ENCODE data around the gene LDB3. TPM values are rescaled to one million over a fixed set of nuclear protein-coding genes. Genes with fewer than 3 reads are reported as not detected.

Gene LDB3
- polyA plus RNA-seq, 1 donor (not counting 4 experiments of a cell fraction or from before 2014, with no cell fraction given) = 0.01 TPM

GRCh38 chr10:86779220-86780017 is 111.1 kb downstream of the LDB3 start:
- Histone ChIP-seq H3K9me3 (ENCODE audit: control insufficient read depth, low read depth, low read length) (no peaks in the 10 kb centered on the region), H3K79me2 (ENCODE audit: control insufficient read depth, insufficient read depth, low read length) (peaks cover 58% of the 10 kb centered on the region), H4K20me1 (ENCODE audit: control insufficient read depth, extremely low read depth, insufficient read depth, low read length) (no peaks in the 10 kb centered on the region), H3K9ac (ENCODE audit: control insufficient read depth, extremely low read depth, insufficient read depth, low read length) (no peak overlapping the region), H3K36me3 (ENCODE audit: control insufficient read depth in 2 of 2, extremely low read depth in 1 of 2, insufficient read depth in 2 of 2, low read length in 2 of 2) (no peaks in the 10 kb centered on the region), H3K4me3 (ENCODE audit: control insufficient read depth in 2 of 3, extremely low read depth in 1 of 3, insufficient read depth in 2 of 3, low read depth in 1 of 3, low read length in 3 of 3) (no peak overlapping the region), H3K27me3 (ENCODE audit: control insufficient read depth, extremely low read depth, insufficient read depth, low read length) (no peaks in the 10 kb centered on the region), H3K4me1 (ENCODE audit: control insufficient read depth, extremely low read depth, insufficient read depth, low read length) (peaks cover 10% of the 10 kb centered on the region), H3K27ac (ENCODE audit: control insufficient read depth, insufficient read depth, low read length) (no peak overlapping the region), H3K9me1 (ENCODE audit: control insufficient read depth, extremely low read depth, insufficient read depth, low read length) (no peaks in the 10 kb centered on the region), H3K4me2 (ENCODE audit: control insufficient read depth, extremely low read depth, insufficient read depth, low read depth, low read length) (no peak overlapping the region), H2AFZ (ENCODE audit: control insufficient read depth, low read length) (no peak overlapping the region)
- DNase-seq (ENCODE audit: low read depth, low spot score) (no peak), FAIRE-seq (no peak)
- dilution Hi-C loops (cut with MboI; ENCODE audit: extremely low pct_ligation_motif_present, low sequenced_read_pairs) = no loop called here
- TF ChIP-seq EZH2 (IDR thresholded peaks at IDR 0.05; ENCODE audit: low read length) = no peak
- TF ChIP-seq, protein P1, sequence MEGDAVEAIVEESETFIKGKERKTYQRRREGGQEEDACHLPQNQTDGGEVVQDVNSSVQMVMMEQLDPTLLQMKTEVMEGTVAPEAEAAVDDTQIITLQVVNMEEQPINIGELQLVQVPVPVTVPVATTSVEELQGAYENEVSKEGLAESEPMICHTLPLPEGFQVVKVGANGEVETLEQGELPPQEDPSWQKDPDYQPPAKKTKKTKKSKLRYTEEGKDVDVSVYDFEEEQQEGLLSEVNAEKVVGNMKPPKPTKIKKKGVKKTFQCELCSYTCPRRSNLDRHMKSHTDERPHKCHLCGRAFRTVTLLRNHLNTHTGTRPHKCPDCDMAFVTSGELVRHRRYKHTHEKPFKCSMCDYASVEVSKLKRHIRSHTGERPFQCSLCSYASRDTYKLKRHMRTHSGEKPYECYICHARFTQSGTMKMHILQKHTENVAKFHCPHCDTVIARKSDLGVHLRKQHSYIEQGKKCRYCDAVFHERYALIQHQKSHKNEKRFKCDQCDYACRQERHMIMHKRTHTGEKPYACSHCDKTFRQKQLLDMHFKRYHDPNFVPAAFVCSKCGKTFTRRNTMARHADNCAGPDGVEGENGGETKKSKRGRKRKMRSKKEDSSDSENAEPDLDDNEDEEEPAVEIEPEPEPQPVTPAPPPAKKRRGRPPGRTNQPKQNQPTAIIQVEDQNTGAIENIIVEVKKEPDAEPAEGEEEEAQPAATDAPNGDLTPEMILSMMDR (optimal IDR thresholded peaks at IDR 0.05 in 1 of 3, IDR thresholded peaks at IDR 0.05 in 1 of 3, conservative IDR thresholded peaks at IDR 0.05 in 1 of 3; ENCODE audit: extremely low read depth in 1 of 3, insufficient read depth in 2 of 3, low read length in 3 of 3) = no peak

DNA sequence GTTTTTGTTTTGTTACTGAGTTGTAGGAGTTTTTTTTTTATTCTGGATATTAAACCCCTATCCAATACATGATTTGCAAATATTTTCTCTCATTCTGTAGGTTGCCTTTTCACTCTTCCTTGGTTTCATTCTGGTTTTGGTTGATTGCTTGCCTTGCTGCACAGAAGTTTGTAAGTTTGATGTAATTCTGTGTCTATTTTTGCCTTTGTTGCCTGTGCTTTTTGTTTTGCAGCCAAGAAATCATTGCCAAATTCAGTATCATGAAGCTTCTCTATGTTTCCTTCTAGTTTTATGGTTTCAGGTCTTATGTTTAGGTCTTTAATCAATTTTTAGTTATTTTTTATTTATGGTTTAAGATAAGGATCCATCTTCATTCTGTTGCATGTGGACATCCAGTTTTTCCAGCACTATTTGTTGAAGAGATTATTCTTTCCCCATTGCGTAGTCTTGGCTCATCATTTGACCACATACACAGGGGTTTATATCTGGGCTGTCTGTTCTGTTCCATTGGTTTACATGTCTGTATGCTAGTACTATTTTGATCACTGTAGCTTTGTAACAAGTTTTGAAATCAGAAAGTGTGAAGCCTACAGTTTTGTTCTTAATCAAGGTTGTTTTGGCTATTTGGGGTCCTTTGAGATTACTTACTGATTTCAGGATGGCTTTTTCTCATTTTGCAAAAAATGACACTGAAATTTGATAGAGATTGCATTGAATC is 114.5 kb downstream of the LDB3 start:
- H4K20me1 ChIP-seq (ENCODE audit: control insufficient read depth, extremely low read depth, insufficient read depth, low read length) = no peaks in the 10 kb centered on the region

More for the DNA sequence above, 114.5 kb downstream of the LDB3 start:
- H3K4me3 ChIP-seq (ENCODE audit: control insufficient read depth in 2 of 3, extremely low read depth in 1 of 3, insufficient read depth in 2 of 3, low read depth in 1 of 3, low read length in 3 of 3) = no peak overlapping the region
- no peak overlapping the region for H3K4me2 ChIP-seq (ENCODE audit: control insufficient read depth, extremely low read depth, insufficient read depth, low read depth, low read length)
- no peaks in the 10 kb centered on the region for H3K36me3 ChIP-seq (ENCODE audit: control insufficient read depth in 2 of 2, extremely low read depth in 1 of 2, insufficient read depth in 2 of 2, low read length in 2 of 2)
- H3K27me3 ChIP-seq (ENCODE audit: control insufficient read depth, extremely low read depth, insufficient read depth, low read length) = no peaks in the 10 kb centered on the region
- DNase-seq (ENCODE audit: low read depth, low spot score) = no peak
- no peak overlapping the region for H3K9ac ChIP-seq (ENCODE audit: control insufficient read depth, extremely low read depth, insufficient read depth, low read length)
- TF ChIP-seq, protein P1 (optimal IDR thresholded peaks at IDR 0.05 in 1 of 3, IDR thresholded peaks at IDR 0.05 in 1 of 3, conservative IDR thresholded peaks at IDR 0.05 in 1 of 3; ENCODE audit: extremely low read depth in 1 of 3, insufficient read depth in 2 of 3, low read length in 3 of 3) = no peak
- no peak for TF ChIP-seq EZH2 (IDR thresholded peaks at IDR 0.05; ENCODE audit: low read length)
- H3K27ac ChIP-seq (ENCODE audit: control insufficient read depth, insufficient read depth, low read length) = no peak overlapping the region
- H2AFZ ChIP-seq (ENCODE audit: control insufficient read depth, low read length) = no peak overlapping the region
- no peaks in the 10 kb centered on the region for H3K9me1 ChIP-seq (ENCODE audit: control insufficient read depth, extremely low read depth, insufficient read depth, low read length)
- no peak for FAIRE-seq
- peaks cover 6% of the 10 kb centered on the region for H3K4me1 ChIP-seq (ENCODE audit: control insufficient read depth, extremely low read depth, insufficient read depth, low read length)
- no peaks in the 10 kb centered on the region for H3K9me3 ChIP-seq (ENCODE audit: control insufficient read depth, low read depth, low read length)
- H3K79me2 ChIP-seq (ENCODE audit: control insufficient read depth, insufficient read depth, low read length) = peaks cover 72% of the 10 kb centered on the region
- dilution Hi-C loops (cut with MboI; ENCODE audit: extremely low pct_ligation_motif_present, low sequenced_read_pairs) = no loop called here

Measured in keratinocyte (primary cell).